Heart left ventricle (tissue), 16 donors: ENCODE measurements around the gene RBM28. TPM values are rescaled to one million over a fixed set of nuclear protein-coding genes. Genes with fewer than 3 reads are reported as not detected.

Experiments
- ATAC-seq, 4 donors: fragments of 200-7000 bp; cut with Tn5 transposase; one replicate each; pipeline ENCODE4 v1.9.1; 2020 to 2022; ENCODE audit warnings: moderate library complexity in 4 of 4, mild to moderate bottlenecking in 3 of 4, moderate number of reproducible peaks in 1 of 4
- DNase-seq, 5 donors: peaks; one replicate each; pipeline ENCODE4 v3.0.0-alpha.2; 2020
- H3K27ac ChIP-seq, 12 donors: fragments of 200-600 bp; sonication (generic) in 4 of 12; one replicate each; pipeline versions ENCODE4 v1.5.0 to v1.8.0; 2016 to 2022; ENCODE audit warnings: mild to moderate bottlenecking in 2 of 12
- H3K27me3 ChIP-seq, 9 donors: fragments of 200-600 bp; sonication (generic) in 2 of 9; one replicate each; pipeline versions ENCODE4 v1.5.1 to v1.8.0; 2016 to 2022; ENCODE audit warnings: mild to moderate bottlenecking in 3 of 9
- H3K36me3 ChIP-seq, 9 donors: fragments of 200-600 bp; sonication (generic) in 2 of 9; one replicate each; pipeline versions ENCODE4 v1.5.0 to v1.8.0; 2018 to 2022; ENCODE audit warnings: mild to moderate bottlenecking in 2 of 9
- H3K4me1 ChIP-seq, 12 donors: fragments of 200-600 bp; sonication (generic) in 4 of 12; one replicate each; pipeline versions ENCODE4 v1.5.0 to v1.8.0; 2016 to 2022; ENCODE audit warnings: mild to moderate bottlenecking in 3 of 12
- H3K4me3 ChIP-seq, 12 donors: fragments of 200-600 bp; sonication (generic) in 4 of 12; one replicate each; pipeline versions ENCODE4 v1.5.0 to v1.8.0; 2017 to 2022; ENCODE audit warnings: mild to moderate bottlenecking in 9 of 12, moderate library complexity in 4 of 12
- H3K9me3 ChIP-seq, 12 donors: fragments of 200-600 bp; sonication (generic) in 4 of 12; one replicate each; pipeline versions ENCODE4 v1.5.0 to v1.8.0; 2016 to 2022; ENCODE audit warnings: mild to moderate bottlenecking in 1 of 12
- POLR2A ChIP-seq, 2 donors: fragments of 450-650 bp; IDR thresholded peaks; one replicate each; pipeline ENCODE4 v1.6.1; 2017; ENCODE audit warnings: antibody characterized with exemption in 2 of 2, mild to moderate bottlenecking in 2 of 2, moderate library complexity in 2 of 2
- WGBS, 4 donors: extraction: QIAGEN DNeasy Blood & Tissue Kit in 2 of 4; methylation state at CpG; one replicate each; pipeline versions ENCODE4 v1.1.5 to v1.1.7; 2013 to 2018; 5-methylcytosine and 5-hydroxymethylcytosine counted together
- intact Hi-C, 10 donors: fragments of 100-400 bp; cut with DNase I; formaldehyde crosslinking; loops; one replicate each; pipeline versions ENCODE4 v1.11.1 to v1.14.2; 2022
- polyA plus RNA-seq, 2 donors: library from polyadenylated mRNA; stranded (reverse); fragments of 200-250 nt; gene quantifications; one replicate each; pipeline ENCODE4 v1.2.3, GENCODE V29; 2013
- total RNA-seq, 9 donors: library from RNA; depleted of rRNA in 2 of 9; stranded (reverse); fragments of >200 nt in 2 of 9; fragmentation: NEBNext Ultra II Directional in 3 of 9; extraction: Animal tissue kit (Norgen Biotek cat#: 25700) in 3 of 9; gene quantifications; one replicate each; pipeline versions ENCODE4 v1.1.0 to v1.2.4, GENCODE V29; 2016 to 2023
- TF ChIP-seq, protein P1 (sequence below), 12 donors: fragments of 200-600 bp; sonication (generic) in 4 of 12; IDR thresholded peaks; one replicate each; pipeline versions ENCODE4 v1.5.0 to v1.8.0; 2018 to 2022; ENCODE audit warnings: antibody characterized with exemption in 12 of 12, mild to moderate bottlenecking in 5 of 12
- donor health status: ischemic (EF 13 %, LVEDD 7.1; RV severe dilation, severe dysfunction).
- donor health status: healthy with polysubstance abuse.
- donor health status: DM: no; HTN: yes; CAD: no.
- donor health status: DM: no; HTN: no; CAD: no.
- donor health status: ischemic (EF 25% LVEDD 6.9; RV normal size, moderate dysfunction).
- donor health status: ischemic (EF 25% LVEDD 5.7; RV mildly dilated, moderate dysfunction).
- donor health status: healthy.
- donor health status: DM: yes; HTN: yes; CAD: no.
- donor health status: ischemic (EF 35%, LVEDD 5.7; RV mildly dilated, moderate dysfunction).
- donor health status: nonischemic (EF 11% LVEDD 7.7; RV severe dilation, severe dysfunction).
- donor health status: DM: yes; HTN: yes; CAD: no.
- donor health status: PGD.
- donor health status: ischemic (EF 29% LVEDD 5.4; RV normal size, mild dysfunction).
- donor health status: nonischemic (EF 23%, LVEDD 6.1; RV moderate dilation, normal function).

The RBM28 gene
- total and polyA plus RNA-seq, 11 donors, result 12.0 to 40.2 (median 25.3) TPM

DNA sequence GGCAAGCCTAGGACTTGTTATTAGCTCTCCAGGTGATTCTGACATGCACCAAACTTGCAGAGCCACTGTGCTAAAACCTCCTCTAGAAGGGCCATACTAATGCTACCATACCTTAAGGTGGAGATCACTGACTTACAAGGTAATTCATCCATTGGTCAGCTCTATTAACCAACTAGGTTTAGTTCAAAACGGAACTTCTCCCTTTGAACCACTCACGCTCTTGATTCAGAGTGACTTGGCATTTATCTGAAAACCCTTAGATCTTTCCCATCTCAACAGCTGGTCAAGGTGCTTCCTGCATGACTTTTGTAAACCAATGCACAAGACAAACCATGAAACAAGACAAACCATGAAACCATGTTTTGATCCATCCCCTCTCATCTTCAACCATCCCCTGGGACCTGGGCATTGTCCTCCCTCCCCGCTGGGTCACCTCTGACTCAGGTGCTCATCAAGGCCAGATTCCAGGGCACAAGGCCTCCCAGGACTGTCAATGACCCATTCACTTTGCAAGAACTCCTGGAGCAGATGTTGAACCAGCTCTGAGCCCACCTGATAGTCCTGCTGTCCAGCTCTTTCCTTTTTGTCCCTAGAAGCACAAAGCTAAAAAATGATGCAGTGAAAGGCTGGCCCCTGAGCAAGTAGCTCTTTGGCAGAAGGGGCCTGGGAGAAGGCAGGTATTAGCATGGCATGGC is 47.3 kb upstream of the RBM28 start:
- 75 to 82% (median 79%) methylated on average over 3 of the region's 3 CpGs for WGBS, 4 donors
- peak in 1 of 5 donors; percentile 15 for DNase-seq
- H3K4me1 ChIP-seq, result peaks cover 0 to 10% (median 5%) of the 10 kb centered on the region in 12 donors
- H3K9me3 ChIP-seq, result no peaks in the 10 kb centered on the region
- no peak overlapping the region for H3K27ac ChIP-seq
- intact Hi-C loops, result loop anchor here in 1 of 10 donors (1.0 kb wide), 1 partner anchor 44 kb away; no protein-coding TSS in a partner anchor
- ATAC-seq, result no peak
- H3K36me3 ChIP-seq, result peaks cover 0 to 50% (median 22%) of the 10 kb centered on the region in 9 donors
- H3K4me3 ChIP-seq, result no peak overlapping the region
- TF ChIP-seq, protein P1, sequence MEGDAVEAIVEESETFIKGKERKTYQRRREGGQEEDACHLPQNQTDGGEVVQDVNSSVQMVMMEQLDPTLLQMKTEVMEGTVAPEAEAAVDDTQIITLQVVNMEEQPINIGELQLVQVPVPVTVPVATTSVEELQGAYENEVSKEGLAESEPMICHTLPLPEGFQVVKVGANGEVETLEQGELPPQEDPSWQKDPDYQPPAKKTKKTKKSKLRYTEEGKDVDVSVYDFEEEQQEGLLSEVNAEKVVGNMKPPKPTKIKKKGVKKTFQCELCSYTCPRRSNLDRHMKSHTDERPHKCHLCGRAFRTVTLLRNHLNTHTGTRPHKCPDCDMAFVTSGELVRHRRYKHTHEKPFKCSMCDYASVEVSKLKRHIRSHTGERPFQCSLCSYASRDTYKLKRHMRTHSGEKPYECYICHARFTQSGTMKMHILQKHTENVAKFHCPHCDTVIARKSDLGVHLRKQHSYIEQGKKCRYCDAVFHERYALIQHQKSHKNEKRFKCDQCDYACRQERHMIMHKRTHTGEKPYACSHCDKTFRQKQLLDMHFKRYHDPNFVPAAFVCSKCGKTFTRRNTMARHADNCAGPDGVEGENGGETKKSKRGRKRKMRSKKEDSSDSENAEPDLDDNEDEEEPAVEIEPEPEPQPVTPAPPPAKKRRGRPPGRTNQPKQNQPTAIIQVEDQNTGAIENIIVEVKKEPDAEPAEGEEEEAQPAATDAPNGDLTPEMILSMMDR (IDR thresholded peaks at IDR 0.05), result no peak
- TF ChIP-seq POLR2A (IDR thresholded peaks at IDR 0.05), result no peak
- peaks cover 0 to 3% (median 0%) of the 10 kb centered on the region in 9 donors for H3K27me3 ChIP-seq

DNA sequence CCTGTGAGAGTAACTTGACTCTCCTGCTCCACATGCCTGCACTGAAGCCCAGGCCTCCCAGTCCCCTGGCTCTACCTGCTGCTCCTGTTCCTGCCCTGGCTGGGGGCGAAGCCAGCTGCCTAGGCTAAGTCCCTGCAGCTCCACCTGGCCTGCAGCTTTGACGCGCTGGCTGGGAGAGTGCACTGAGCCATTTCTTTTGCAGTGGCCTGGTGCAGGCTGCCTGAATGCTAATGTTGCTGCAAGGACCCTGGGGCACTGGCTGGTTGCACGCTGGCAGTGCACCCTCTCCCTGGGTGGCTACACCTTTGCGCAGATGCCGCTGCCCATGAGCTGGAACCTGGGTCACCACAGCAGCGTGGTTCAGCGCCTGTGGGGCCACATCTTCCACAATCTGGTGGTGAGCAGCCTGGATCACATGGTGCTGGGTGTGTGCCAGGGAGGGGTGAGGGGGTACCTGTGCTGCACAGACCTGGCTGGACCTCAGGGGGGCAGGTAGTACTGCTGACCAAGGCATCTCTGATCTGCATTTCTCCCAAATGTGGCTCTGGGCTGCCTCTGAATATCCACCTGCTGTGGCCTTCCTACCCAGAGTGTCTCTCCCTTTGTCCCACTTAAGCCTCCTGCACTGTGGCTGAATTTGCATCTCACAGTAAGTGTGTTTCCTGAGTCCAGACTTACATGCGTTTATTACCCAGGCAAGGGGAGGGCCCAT is 46.1 kb upstream of the RBM28 start:
- Histone ChIP-seq H3K4me3 (no peak overlapping the region), H3K27me3 (peaks cover 0 to 3% (median 0%) of the 10 kb centered on the region in 9 donors), H3K4me1 (peaks cover 0 to 10% (median 5%) of the 10 kb centered on the region in 12 donors), H3K36me3 (peaks cover 0 to 38% (median 12%) of the 10 kb centered on the region in 9 donors), H3K9me3 (no peaks in the 10 kb centered on the region), H3K27ac (no peak overlapping the region)
- ATAC-seq, result no peak
- TF ChIP-seq, protein P1 (IDR thresholded peaks at IDR 0.05), result no peak
- no peak for TF ChIP-seq POLR2A (IDR thresholded peaks at IDR 0.05)
- no peak for DNase-seq
- 58 to 84% (median 80%) methylated on average over 2 to 9 of the region's 9 CpGs for WGBS, 4 donors
- intact Hi-C loops, result loop anchor here in 1 of 10 donors (1.0 kb wide), 1 partner anchor 42 kb away; no protein-coding TSS in a partner anchor

DNA sequence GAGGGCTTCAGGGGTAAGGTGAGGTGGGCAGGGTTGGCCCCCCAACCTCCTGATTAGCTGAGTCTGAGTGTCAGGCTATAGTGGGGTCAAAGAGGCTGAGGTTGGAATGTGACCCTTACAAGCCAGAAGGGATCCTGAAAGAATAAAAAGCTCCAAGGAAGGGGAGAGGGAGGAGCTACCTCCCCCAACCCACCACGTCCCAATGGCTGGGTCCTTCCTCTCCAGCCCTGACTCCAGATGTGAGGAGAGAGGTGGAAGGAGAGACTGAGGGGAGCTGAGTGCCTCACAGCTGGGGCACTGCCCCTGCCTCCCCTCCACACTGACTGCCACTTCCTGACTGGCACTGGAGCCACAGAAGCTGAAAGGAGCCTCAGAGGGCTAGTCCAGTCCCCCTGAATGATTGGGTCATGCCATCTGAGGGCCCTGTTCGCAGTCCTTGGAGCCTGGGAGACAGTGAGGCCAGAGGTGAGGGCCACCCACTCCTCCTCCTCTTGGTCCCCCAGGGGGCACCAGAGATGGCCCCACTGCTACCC is 45.4 kb upstream of the RBM28 start:
- 55 to 64% (median 61%) methylated on average over 1 to 2 of the region's 2 CpGs for WGBS, 4 donors
- Histone ChIP-seq H3K4me1 (peaks cover 0 to 10% (median 5%) of the 10 kb centered on the region in 12 donors), H3K9me3 (no peaks in the 10 kb centered on the region), H3K27ac (no peak overlapping the region), H3K4me3 (no peak overlapping the region), H3K36me3 (peaks cover 0 to 32% (median 6%) of the 10 kb centered on the region in 9 donors), H3K27me3 (peaks cover 0 to 3% (median 0%) of the 10 kb centered on the region in 9 donors)
- TF ChIP-seq POLR2A (IDR thresholded peaks at IDR 0.05), result no peak
- TF ChIP-seq, protein P1 (IDR thresholded peaks at IDR 0.05), result no peak
- no peak for DNase-seq
- no peak for ATAC-seq
- intact Hi-C loops, result no loop called here

DNA sequence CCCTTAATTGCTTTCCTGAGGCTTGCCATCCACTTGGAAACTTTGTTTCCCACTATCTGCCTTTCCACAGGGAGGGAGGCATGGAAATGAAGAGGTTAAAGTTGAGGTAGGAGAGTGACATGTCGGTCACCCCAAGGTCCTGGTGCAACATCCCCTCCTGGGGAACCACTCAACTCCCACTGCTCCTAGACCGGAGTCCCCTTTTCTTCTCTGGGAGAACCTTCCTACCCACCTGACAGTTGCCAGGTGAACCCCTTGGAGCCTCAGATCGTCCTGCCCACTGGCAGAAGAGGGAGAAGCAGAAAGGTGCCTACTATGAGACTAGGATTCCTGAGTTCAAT is 44.4 kb upstream of the RBM28 start:
- Histone ChIP-seq H3K4me1 (peaks cover 0 to 13% (median 5%) of the 10 kb centered on the region in 12 donors), H3K4me3 (no peak overlapping the region), H3K9me3 (no peaks in the 10 kb centered on the region), H3K27ac (no peak overlapping the region), H3K27me3 (peaks cover 0 to 3% (median 0%) of the 10 kb centered on the region in 9 donors), H3K36me3 (peaks cover 0 to 21% (median 0%) of the 10 kb centered on the region in 9 donors)
- ATAC-seq, result no peak
- no peak for TF ChIP-seq POLR2A (IDR thresholded peaks at IDR 0.05)
- intact Hi-C loops, result no loop called here
- no peak for DNase-seq
- 35 to 37% (median 36%) methylated on average over 3 of the region's 3 CpGs for WGBS, 4 donors
